Measurements from ENCODE around the gene JPT1.
"Not testable (repeated sequence)": the region's sequence is repeated elsewhere in the genome, so short reads cannot be mapped to it uniquely, and the experiment has no call there.

JPT1 gene

GRCh38 chr17:75128694-75129505, 25.4 kb downstream of the JPT1 start:
- DNase-seq, result no peak

GRCh38 chr17:75127936-75128335, 26.4 kb downstream of the JPT1 start:
- not testable (repeated sequence) for DNase-seq

GRCh38 chr17:75126954-75127353, 27.4 kb downstream of the JPT1 start:
- no peak for DNase-seq

- no peak for DNase-seq
Observed at GRCh38 chr17:75125984-75126383, 28.3 kb downstream of the JPT1 start.

- no peak for DNase-seq
Observed at GRCh38 chr17:75124819-75125162, 29.5 kb downstream of the JPT1 start.

- DNase-seq, result peak; percentile 33
Observed at GRCh38 chr17:75124041-75124818, 30.1 kb downstream of the JPT1 start.

GRCh38 chr17:75118307-75118706, 36.0 kb downstream of the JPT1 start:
- DNase-seq, result no peak

- DNase-seq, result no peak
Observed at GRCh38 chr17:75116737-75117136, 37.6 kb downstream of the JPT1 start.

GRCh38 chr17:75115555-75115954, 38.8 kb downstream of the JPT1 start:
- no peak for DNase-seq

GRCh38 chr17:75114552-75115314, 39.6 kb downstream of the JPT1 start:
- no peak for DNase-seq

GRCh38 chr17:75113798-75114551, 40.3 kb downstream of the JPT1 start:
- DNase-seq, result peak; percentile 91

- DNase-seq, result no peak
Observed at GRCh38 chr17:75111777-75112335, 42.5 kb downstream of the JPT1 start.

- DNase-seq, result no peak
Observed at GRCh38 chr17:75110234-75110937, 43.9 kb downstream of the JPT1 start.

GRCh38 chr17:75109407-75110233, 44.7 kb downstream of the JPT1 start, which contains the start of gene ARMC7:
TSS of gene ARMC7 (plus strand) at chr17:75109969. CDS start at chr17:75110289, 320 bp downstream.
- peak; percentile 85 for DNase-seq

- no peak for DNase-seq
Observed at GRCh38 chr17:75109046-75109406, 45.3 kb downstream of the JPT1 start.

GRCh38 chr17:75108193-75108592, 46.1 kb downstream of the JPT1 start:
- DNase-seq, result no peak

GRCh38 chr17:75105126-75106080, 48.9 kb downstream of the JPT1 start:
- DNase-seq, result peak; percentile 36

- no peak for DNase-seq
Observed at GRCh38 chr17:75103601-75104554, 50.4 kb downstream of the JPT1 start.
